ENCODE results near the gene TMTC1. TPM values are rescaled to one million over a fixed set of nuclear protein-coding genes. Genes with fewer than 3 reads are reported as not detected.

The TMTC1 gene
- total RNA-seq, 4 donors from 2014 or later = 84.0 to 177 (median 105) TPM

DNA sequence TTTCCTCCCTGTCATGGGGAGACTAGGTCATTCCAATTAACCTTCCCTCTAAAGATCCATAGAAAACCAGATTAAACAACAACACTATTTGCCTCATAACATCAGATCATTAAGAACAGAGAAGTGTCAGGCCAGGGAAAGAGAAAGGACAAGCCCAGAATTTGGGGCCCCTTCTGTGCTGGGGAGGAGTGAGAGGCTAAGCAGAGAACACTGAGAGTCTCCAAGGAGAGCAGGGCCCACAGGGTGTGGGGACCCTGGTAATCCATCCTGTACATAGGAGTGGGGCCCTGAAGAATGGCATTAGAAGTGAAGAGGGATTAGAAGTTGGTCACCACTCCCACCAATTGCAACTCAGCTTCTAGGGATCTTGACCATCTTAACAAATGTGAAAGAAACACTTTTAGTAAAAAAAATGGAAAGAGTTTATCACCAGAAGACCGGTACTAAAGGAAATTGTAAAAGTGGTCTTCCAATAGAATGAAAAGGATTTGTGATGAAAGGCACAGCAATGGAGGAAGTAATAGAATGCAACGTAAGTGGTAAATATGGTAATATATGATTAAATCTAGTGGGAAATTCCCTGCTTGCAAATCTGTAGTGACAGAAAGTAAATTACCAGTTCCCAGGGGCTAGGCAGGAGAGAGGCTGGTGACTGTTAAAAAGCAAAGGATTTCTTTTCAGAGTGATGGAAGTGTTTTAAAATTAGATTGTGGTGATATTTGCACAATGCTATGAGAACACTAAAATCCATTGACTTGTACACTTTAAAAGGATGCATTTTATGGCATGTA lies 14.0 kb upstream of the TMTC1 start:
- peak overlapping the region; percentile 52 to 73 (median 70) for H3K27ac ChIP-seq (replicated peaks in 1 of 4)
- 72% methylated on average over 2 of the region's 2 CpGs for WGBS
- no peak for TF ChIP-seq POLR2AphosphoS5 (IDR thresholded peaks at IDR 0.05)
- no peak for TF ChIP-seq POLR2A (IDR thresholded peaks at IDR 0.05; ENCODE audit: low read depth)
- TF ChIP-seq EP300 (IDR thresholded peaks at IDR 0.05) = no peak
- TF ChIP-seq CTCF (IDR thresholded peaks at IDR 0.05) = no peak

DNA sequence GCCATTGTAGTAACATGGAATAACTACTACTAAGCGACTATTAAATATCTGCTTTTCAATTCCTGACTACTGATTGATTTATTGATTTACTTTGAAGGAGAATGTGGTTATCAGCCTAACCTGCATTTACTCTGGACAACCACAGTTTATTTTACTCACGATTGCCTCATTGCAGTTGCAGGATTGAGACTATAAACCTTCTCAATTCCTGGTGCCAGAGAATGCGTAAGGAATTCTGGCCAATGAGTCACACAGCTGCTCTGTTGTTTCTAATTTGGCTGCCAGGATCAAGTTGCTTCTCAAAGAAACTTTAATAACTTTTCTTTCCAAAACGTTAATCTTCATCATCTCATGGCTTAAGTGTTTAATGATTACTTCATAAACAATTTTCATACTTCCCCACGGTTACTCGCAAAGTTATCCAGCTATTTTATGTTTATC lies 13.1 kb upstream of the TMTC1 start:
- Histone ChIP-seq H3K4me1 (peaks cover 0 to 33% (median 24%) of the 10 kb centered on the region in 4 donors), H3K4me3 (peak overlapping the region in 1 of 4 donors; percentile 13), H3K27me3 (no peaks in the 10 kb centered on the region), H3K27ac (replicated peaks in 1 of 4) (peak overlapping the region; percentile 52 to 73 (median 70)), H3K36me3 (no peaks in the 10 kb centered on the region), H3K9me3 (no peaks in the 10 kb centered on the region)
- WGBS = 18% methylated on average over 6 of the region's 6 CpGs
- intact Hi-C loops (cut with DNase I) = no loop called here
- DNase-seq (ENCODE audit: extremely low spot score) = no peak
- TF ChIP-seq CTCF (IDR thresholded peaks at IDR 0.05) (peak in 1 of 3 experiments; percentile 29), POLR2A (IDR thresholded peaks at IDR 0.05; ENCODE audit: low read depth) (no peak), EP300 (IDR thresholded peaks at IDR 0.05) (no peak), POLR2AphosphoS5 (IDR thresholded peaks at IDR 0.05) (peak; percentile 46 to 59)

More for the DNA sequence above, 14.0 kb upstream of the TMTC1 start:
- Histone ChIP-seq H3K4me1 (peaks cover 0 to 33% (median 24%) of the 10 kb centered on the region in 4 donors), H3K9me3 (no peaks in the 10 kb centered on the region), H3K36me3 (no peaks in the 10 kb centered on the region), H3K4me3 (no peak overlapping the region), H3K27me3 (no peaks in the 10 kb centered on the region)
- intact Hi-C loops (cut with DNase I) = no loop called here
- no peak for DNase-seq (ENCODE audit: extremely low spot score)

GRCh38 chr12:29795715-29796114 lies 12.0 kb upstream of the TMTC1 start:
- intact Hi-C loops (cut with DNase I) = no loop called here
- H3K4me3 ChIP-seq = no peak overlapping the region
- H3K27me3 ChIP-seq = no peaks in the 10 kb centered on the region
- H3K27ac ChIP-seq (replicated peaks in 1 of 4) = no peak overlapping the region
- peaks cover 0 to 33% (median 24%) of the 10 kb centered on the region in 4 donors for H3K4me1 ChIP-seq
- no peaks in the 10 kb centered on the region for H3K36me3 ChIP-seq
- TF ChIP-seq POLR2A (IDR thresholded peaks at IDR 0.05; ENCODE audit: low read depth) (no peak), EP300 (IDR thresholded peaks at IDR 0.05) (no peak), POLR2AphosphoS5 (IDR thresholded peaks at IDR 0.05) (no peak), CTCF (IDR thresholded peaks at IDR 0.05) (no peak)
- DNase-seq (ENCODE audit: extremely low spot score) = no peak
- no peaks in the 10 kb centered on the region for H3K9me3 ChIP-seq
- WGBS = 75% methylated on average over 3 of the region's 3 CpGs

- DNase-seq (ENCODE audit: extremely low spot score) = no peak
- Histone ChIP-seq H3K9me3 (no peaks in the 10 kb centered on the region), H3K27ac (replicated peaks in 1 of 4) (no peak overlapping the region), H3K27me3 (no peaks in the 10 kb centered on the region), H3K4me3 (no peak overlapping the region), H3K36me3 (no peaks in the 10 kb centered on the region), H3K4me1 (peaks cover 0 to 32% (median 24%) of the 10 kb centered on the region in 4 donors)
- TF ChIP-seq EP300 (IDR thresholded peaks at IDR 0.05) = no peak
- no peak for TF ChIP-seq POLR2A (IDR thresholded peaks at IDR 0.05; ENCODE audit: low read depth)
- intact Hi-C loops (cut with DNase I) = no loop called here
Observed at GRCh38 chr12:29794862-29795261, 11.1 kb upstream of the TMTC1 start.

GRCh38 chr12:29792853-29793252 lies 9.1 kb upstream of the TMTC1 start:
- WGBS = 98% methylated on average over 8 of the region's 8 CpGs
- TF ChIP-seq CTCF (IDR thresholded peaks at IDR 0.05) (no peak), POLR2AphosphoS5 (IDR thresholded peaks at IDR 0.05) (no peak), POLR2A (IDR thresholded peaks at IDR 0.05; ENCODE audit: low read depth) (no peak)

More at GRCh38 chr12:29792853-29793252, 9.1 kb upstream of the TMTC1 start:
- Histone ChIP-seq H3K27ac (replicated peaks in 1 of 4) (no peak overlapping the region), H3K4me1 (peaks cover 0 to 19% (median 18%) of the 10 kb centered on the region in 4 donors), H3K36me3 (no peaks in the 10 kb centered on the region), H3K27me3 (no peaks in the 10 kb centered on the region), H3K9me3 (no peaks in the 10 kb centered on the region), H3K4me3 (no peak overlapping the region)
- no peak for DNase-seq (ENCODE audit: extremely low spot score)
- intact Hi-C loops (cut with DNase I) = no loop called here
